Tibial nerve (tissue), 3 donors: ENCODE results near the gene VPS26C.

Source experiments
- POLR2A ChIP-seq, 2 donors: fragments of 450-650 bp; IDR thresholded peaks; one replicate each; pipeline ENCODE4 v1.6.1; 2017; ENCODE audit warnings: antibody characterized with exemption in 2 of 2, mild to moderate bottlenecking in 2 of 2, moderate library complexity in 2 of 2
- TF ChIP-seq, protein P1 (sequence below), 5 experiments: fragments of 200-600 bp in 3 of 5; fragments of 450-650 bp in 2 of 5; sonication (generic) in 3 of 5; IDR thresholded peaks; one replicate each; pipeline ENCODE4 v1.5.1; 2016 to 2019; ENCODE audit warnings: antibody characterized with exemption in 5 of 5, mild to moderate bottlenecking in 3 of 5, moderate library complexity in 2 of 5

- TF ChIP-seq, protein P1, sequence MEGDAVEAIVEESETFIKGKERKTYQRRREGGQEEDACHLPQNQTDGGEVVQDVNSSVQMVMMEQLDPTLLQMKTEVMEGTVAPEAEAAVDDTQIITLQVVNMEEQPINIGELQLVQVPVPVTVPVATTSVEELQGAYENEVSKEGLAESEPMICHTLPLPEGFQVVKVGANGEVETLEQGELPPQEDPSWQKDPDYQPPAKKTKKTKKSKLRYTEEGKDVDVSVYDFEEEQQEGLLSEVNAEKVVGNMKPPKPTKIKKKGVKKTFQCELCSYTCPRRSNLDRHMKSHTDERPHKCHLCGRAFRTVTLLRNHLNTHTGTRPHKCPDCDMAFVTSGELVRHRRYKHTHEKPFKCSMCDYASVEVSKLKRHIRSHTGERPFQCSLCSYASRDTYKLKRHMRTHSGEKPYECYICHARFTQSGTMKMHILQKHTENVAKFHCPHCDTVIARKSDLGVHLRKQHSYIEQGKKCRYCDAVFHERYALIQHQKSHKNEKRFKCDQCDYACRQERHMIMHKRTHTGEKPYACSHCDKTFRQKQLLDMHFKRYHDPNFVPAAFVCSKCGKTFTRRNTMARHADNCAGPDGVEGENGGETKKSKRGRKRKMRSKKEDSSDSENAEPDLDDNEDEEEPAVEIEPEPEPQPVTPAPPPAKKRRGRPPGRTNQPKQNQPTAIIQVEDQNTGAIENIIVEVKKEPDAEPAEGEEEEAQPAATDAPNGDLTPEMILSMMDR (IDR thresholded peaks at IDR 0.05), result no peak
- no peak for TF ChIP-seq POLR2A (IDR thresholded peaks at IDR 0.05)
Observed at GRCh38 chr21:37266515-37267221, 466 bp downstream of the VPS26C start.
